Left ventricle myocardium superior (tissue), 1 donor: ENCODE data around the gene CCDC74B. TPM values are rescaled to one million over a fixed set of nuclear protein-coding genes. Genes with fewer than 3 reads are reported as not detected.
A peak's percentile ranks its signal among the peaks of the same experiment; 100 is the strongest.
"Not testable (repeated sequence)": the region's sequence is repeated elsewhere in the genome, so short reads cannot be mapped to it uniquely, and the experiment has no call there.

Source experiments
- ATAC-seq: fragments of 200-7000 bp; cut with Tn5 transposase; one replicate; pipeline ENCODE4 v1.9.1; 2020; ENCODE audit warnings: mild to moderate bottlenecking, moderate library complexity
- DNase-seq: peaks from one replicate; pipeline ENCODE4 v3.0.0-alpha.2; 2020
- intact Hi-C: fragments of 100-400 bp; cut with micrococcal nuclease; formaldehyde crosslinking; loops from one replicate; pipeline ENCODE4 v1.11.0; 2022
- total RNA-seq: library from RNA; stranded (reverse); fragmentation: NEBNext Ultra II Directional; extraction: Animal tissue kit (Norgen Biotek cat#: 25700); gene quantifications from one replicate; pipeline ENCODE4 v1.2.1, GENCODE V29; 2021
- donor health status: DM: no; HTN: yes; CAD: no; lungs with severe emphysema.

The CCDC74B gene
- total RNA-seq, 1 donor from 2014 or later: 0.64 TPM

- ATAC-seq (no peak), DNase-seq (no peak)
- intact Hi-C loops: no loop called here
Measured at GRCh38 chr2:130152816-130153595, 8.1 kb upstream of the CCDC74B start.

DNA sequence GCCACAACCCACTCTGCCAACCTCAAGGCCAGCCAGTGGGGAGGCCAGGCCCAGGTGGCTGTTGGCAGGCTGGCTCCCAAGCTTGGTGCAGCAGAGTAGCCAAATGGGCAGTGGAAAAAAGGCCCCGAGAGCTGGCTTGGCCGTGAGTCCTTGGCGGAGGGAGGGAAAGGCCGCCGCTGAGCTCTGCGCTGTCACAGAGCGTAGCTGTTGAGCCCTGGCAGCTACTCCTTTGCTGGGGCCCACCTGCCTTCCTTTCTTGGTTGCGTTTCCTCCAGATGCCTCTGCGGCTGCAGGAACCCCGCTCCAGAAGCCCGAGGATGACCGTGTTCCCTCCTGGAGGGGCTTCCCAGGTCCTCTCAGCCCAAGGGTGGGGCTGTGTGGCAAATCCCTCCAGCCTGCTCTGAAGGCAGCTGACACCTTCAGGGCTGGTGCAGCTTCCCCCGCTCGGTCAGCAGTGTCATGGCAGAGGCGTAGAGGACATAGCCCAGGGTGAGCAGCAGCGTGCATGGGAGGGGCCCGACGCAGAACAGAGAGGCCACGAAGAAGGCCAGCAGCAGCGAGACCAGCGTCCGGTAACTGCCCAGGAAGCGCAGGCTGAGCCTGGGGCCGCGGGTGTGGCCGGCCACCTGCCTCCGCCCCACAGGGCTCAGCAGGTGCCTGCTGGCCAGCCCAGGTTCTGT is 7.4 kb upstream of the CCDC74B start:
- ATAC-seq, intact Hi-C loops, DNase-seq: not testable (repeated sequence)

DNA sequence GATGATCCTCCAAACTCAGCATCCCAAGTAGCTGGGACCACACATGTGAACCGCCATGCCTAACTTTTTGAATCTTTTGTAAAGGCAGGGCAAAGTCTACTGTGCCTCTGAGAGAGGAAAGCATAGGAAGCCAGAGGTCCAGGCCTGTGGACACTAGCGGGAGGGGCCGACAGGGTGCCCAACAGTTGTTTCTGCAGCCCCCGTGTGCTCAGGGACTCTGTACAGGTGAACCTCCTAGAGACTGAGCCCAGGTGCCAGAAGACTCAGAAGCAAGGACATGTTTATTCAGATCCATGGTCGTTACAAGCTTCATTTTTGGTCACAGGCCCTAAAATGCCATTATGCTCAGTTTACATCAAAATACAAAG is 6.2 kb upstream of the CCDC74B start:
- ATAC-seq, intact Hi-C loops, DNase-seq: not testable (repeated sequence)

- DNase-seq (no peak), ATAC-seq (no peak)
- intact Hi-C loops: no loop called here
Measured at GRCh38 chr2:130150181-130151144, 5.6 kb upstream of the CCDC74B start.

GRCh38 chr2:130148515-130148914 is 3.6 kb upstream of the CCDC74B start:
- intact Hi-C loops, ATAC-seq, DNase-seq: not testable (repeated sequence)

- DNase-seq, ATAC-seq, intact Hi-C loops: not testable (repeated sequence)
Measured at GRCh38 chr2:130143266-130144039, 1.5 kb downstream of the CCDC74B start.

DNA sequence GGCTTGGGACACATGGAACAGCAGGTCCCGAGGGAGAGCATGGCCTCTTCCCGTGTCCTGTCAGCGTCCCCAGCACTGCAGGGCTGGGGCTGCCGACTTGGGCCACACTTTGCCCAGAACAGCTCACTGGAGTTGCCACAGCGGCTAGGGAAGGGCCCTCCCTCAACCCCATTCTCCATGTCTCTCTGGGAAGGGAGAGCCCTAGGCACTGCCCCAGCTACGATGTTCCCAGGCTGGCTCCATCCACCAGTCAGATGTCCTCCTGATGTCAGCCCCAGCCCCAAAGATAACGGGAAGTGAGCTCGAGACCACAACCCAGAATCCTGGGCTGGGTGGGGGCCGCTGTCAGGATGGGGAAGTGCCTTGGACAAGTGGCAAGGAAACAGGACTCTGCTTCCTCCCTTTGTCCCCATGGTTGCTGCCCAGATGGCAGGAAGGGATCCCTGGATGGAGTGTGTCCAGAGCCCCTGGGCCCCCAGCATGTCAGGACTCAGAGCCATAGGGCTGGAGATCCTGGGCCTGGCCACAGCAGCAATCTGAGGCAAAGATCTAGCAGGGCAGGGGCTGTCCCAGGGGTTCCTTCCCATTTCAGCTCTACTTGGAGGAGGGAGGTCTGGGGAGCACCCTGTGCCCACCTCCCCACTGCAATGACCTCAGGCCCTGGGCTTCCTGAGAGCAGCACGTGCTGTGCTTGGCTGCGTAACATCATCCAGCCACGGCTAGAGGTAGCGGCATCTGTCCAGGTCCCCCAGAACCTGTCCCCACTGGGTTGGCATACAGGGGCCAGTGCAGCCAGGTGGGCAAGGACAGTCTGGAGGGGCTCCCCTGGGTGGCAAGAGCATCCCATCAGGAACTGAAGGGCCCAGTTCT is 2.3 kb downstream of the CCDC74B start:
- intact Hi-C loops: not testable (repeated sequence)

GRCh38 chr2:130141645-130142370 is 3.1 kb downstream of the CCDC74B start:
- DNase-seq, intact Hi-C loops, ATAC-seq: not testable (repeated sequence)

More for the DNA sequence above, 2.3 kb downstream of the CCDC74B start:
- not testable (repeated sequence) for ATAC-seq, DNase-seq

DNA sequence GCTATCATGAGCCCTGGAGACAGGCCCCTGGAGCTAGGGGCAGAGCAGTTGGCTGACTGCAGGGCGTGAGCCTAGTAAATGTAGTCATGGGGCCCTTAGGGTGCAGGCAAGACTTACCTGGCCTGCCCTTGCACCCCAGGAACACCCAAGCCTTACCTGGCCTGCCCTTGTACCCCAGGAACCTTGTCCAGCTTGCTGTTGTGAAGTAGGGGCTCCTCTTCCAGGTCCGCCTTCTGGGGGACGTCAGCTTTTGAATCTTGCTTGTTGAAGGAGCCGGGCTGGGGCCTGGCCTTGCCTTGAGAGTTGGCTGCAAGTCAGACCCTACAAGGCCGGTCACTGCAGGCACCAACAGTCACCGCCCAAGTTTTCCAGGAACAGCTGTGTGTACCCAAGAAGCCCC is 3.9 kb downstream of the CCDC74B start:
- ATAC-seq, intact Hi-C loops, DNase-seq: not testable (repeated sequence)

DNA sequence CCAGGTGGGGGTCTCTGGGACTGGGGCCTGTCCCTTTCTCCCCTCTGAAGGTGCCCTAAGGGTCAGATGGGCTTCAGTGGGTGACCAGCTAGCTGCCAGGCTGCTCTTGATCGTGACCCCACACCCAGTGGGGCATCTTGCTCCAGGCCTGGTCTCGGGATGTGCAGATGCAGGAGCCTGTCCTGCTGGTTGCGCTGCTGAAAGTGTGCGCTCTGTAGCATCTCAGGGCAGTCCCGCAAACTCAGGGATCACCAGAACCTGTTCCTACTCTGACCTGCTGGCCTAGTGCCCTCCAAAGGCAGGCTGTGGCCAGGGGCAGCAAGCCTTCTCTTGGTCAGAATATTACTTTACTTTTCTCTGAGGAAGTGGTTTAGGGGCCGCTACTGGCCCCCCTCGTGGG is 4.4 kb downstream of the CCDC74B start:
- ATAC-seq, intact Hi-C loops, DNase-seq: not testable (repeated sequence)

GRCh38 chr2:130139331-130140280 is 5.3 kb downstream of the CCDC74B start:
- intact Hi-C loops, ATAC-seq, DNase-seq: not testable (repeated sequence)

- DNase-seq: not testable (repeated sequence)
Measured at GRCh38 chr2:130138841-130139251, 6.1 kb downstream of the CCDC74B start.

DNA sequence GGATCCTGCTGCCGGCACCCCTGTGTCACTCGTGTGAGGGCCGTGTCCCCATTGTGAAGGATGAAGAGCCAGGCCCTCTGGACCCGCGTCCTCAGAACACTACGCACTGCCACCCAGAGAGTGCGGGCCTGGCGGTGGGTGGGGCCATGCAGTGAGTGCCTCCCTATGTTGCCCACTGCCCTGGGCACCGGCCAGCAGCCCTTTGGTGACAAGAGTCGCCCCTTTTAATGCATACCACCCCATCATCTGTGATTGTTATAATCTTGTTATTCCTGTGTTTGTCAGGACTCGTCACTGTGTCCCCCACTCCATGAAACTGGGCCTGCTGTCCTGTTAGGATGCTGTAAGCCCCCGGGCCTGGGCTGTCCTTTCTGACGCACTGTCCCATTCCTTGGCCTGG is 6.6 kb downstream of the CCDC74B start:
- ATAC-seq, intact Hi-C loops, DNase-seq: not testable (repeated sequence)

More at GRCh38 chr2:130138841-130139251, 6.1 kb downstream of the CCDC74B start:
- intact Hi-C loops: not testable (repeated sequence)
- peak; percentile 48 for ATAC-seq

DNA sequence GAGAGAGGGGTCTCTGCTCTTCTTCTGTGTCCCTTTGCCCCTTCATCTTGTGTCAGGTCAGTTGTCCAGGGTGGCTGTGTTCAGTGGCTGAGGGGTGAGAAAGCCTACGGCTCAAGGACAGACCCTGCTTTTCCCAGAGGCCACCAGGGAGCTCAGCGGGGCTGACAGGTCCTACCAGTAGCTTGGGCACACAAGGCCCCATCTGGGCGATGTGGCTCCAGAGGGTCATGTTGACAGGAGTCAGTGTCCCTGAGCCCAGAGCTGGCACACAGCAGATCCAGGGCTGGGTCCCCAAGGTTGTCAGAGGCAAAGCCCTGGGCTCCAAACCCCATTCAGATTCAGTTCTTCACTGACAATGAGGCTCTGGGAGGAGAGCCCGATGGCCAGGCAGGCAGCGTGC is 7.8 kb downstream of the CCDC74B start:
- ATAC-seq, intact Hi-C loops, DNase-seq: not testable (repeated sequence)

DNA sequence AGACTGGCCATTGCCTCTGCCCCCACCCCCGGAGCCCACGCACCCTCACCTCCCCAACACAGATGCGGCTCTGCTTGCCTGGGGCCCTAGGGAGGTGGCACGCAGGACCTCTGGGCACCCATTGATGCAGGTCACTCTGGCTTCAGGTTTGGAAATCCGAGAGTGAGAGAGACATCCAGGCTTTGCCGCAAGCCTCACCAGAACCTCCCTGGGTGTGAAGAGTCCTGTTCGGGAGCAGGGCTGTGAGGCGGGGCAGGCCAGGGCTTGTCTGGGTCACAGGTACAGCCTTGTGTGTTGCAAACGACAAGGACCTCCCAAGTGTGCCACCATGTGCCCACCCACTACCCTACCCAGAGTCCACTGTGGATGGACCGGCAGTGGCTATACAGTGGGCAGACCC is 8.4 kb downstream of the CCDC74B start:
- intact Hi-C loops: not testable (repeated sequence)

More for the DNA sequence above, 8.4 kb downstream of the CCDC74B start:
- not testable (repeated sequence) for ATAC-seq, DNase-seq
